ENCODE data around the gene TUSC2.

Gene TUSC2, protein sequence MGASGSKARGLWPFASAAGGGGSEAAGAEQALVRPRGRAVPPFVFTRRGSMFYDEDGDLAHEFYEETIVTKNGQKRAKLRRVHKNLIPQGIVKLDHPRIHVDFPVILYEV

DNA sequence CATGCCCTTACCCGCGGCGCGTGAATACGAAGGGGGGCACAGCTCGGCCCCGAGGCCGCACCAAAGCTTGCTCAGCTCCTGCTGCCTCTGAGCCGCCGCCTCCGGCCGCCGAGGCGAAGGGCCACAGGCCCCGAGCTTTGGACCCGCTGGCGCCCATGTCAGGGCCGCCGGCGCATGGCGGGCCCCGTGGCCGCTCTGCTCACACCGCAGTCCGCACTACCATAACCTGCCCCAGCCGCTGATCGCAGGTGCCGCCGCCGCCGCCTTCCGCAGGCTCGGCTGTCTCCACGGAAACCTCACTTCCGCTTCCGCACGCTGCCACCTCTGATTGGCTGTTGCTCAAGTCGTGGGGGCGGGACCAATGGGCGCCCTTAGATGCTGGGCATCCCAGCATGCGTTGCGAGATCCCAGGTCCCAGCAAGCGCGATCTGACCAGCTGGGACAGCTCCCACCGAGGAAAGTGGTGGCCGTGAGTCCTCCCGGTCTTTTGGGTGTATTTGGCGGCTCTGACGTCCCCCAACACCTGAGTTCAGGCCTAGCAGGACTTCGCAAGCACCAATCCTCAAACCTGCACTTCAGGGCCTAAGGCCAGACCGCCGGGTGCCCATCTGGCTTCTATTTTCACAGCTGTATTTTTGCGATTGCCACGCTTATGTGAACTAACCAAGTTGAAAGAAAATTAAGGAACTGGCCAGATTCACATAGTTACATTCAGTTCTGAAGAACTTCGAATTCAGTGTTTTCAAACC is at the start of gene TUSC2:
TUSC2 (minus strand) TSS at position 281 of the 749 bp plus-strand sequence; CDS start at position 157, 124 bp downstream.
- peak; percentile 98 to 99 for DNase-seq

DNA sequence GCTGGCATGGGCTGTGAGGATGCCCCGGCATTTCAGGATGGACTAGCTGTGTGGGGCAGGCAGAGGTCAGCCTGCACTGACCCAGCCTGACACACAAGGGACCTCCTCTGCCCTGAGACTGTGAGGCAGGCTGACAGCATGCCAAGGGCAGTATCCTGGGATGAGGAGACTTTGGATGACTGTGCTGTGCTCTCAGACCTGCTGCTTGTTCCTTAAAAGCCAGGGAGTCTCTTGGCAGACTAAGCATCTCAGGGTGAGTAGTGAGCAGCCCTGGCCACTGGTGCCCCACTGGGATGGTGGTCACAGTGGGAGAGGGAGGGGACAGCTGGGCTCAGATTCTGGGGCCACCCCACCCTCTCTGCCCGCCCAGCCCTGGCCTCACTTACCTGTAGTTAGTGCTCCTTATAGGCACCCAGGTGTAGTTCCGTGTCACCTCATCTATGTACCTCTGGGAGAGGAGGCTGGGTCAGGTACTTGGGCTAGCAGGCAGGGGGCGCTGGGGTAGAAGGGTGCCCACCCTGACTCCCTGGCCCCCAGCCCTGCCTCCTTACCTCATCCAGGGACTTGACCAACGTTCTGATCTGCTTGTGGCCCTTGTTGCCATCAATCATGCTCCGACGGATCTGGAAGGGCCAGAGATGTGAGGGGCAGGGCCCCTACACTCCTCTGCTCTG is 47.4 kb upstream of the TUSC2 start:
- no peak for DNase-seq

DNA sequence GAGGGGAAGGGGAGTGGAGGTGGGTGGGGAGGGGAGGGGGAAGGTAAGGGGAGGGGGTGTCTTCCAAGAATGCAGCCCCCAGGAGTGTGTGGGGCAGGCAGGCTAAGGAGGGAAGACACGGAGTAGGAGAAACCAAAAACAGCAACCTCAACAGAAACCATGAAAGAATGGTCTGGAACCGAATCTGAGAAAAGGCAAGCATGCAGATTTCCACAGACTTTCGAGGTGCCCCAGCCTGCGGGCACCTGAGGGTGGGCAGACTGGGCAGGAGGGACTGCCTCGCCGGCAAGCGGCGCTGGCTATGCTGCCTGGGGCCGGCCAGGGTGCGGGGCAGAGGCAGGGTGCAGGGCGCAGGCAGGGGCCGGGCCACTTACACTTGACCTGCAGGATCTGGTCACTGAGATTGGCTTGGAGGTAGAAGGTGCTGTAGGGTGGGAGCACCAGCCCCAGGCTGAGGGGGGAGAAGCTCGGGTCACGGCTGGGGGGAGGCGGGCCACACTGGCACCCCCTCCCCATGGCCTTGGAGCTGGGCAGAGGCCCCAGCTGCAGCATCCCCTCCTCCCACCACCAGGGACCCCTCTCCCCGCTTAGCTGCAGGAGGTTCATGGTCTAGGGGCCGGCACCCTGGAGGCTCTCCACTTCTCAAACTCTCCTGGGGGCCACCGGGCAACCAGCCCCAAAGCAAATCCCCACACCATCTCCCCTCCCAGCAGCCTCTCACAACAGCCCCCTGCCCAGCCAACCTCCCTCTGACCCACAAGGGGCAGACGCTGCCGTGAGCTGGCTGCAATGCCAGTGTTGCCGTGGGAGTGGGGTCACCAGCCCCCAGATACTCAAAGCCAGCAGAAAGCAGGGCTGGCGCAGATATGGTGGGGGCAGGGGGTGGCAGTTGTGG is 46.6 kb upstream of the TUSC2 start:
- DNase-seq: no peak

DNA sequence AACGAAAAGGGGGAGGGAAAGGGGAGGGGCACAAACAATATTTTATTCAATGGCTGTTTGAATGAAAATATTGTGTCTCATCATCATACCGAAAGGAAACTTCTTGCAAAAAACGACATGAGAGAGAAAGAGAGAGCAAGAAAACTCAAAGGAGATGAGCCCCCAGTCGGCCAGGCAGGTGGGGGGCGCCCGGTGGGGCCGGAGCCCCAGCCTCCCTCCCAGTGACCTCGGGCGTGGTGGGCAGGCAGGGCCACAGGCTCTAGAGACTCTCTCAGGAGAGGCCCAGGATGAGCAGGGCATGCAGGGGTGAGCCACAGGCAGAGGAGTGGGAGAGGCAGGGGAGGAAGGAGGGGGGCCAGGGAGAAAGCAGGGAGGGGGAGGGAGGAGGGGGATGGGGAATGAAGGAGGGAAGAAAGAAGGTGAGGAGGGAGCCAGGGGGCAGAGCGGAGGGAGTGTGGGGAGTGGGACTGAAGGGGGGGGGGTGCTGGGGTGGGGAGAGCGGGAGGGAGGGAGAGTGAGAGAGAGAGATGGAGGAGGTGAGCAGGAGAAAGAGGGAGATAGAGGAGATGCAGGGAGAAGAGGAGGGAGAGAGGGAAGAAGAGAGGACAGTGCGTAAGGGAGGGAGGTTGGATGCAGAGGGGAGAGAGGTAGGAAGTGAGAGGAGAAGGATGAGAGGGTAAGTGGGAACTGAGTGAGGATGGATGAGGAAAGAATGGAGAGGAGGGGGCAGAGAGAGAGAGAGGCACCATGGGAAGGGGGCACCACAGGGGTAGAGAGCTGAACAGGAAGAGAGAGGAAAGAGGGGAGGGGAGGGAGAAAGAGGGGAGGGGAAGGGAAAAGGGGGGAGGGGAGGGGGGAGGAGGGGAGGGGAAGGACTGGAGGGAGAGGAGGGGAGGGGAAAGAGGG is 45.4 kb upstream of the TUSC2 start:
- no peak for DNase-seq

DNA sequence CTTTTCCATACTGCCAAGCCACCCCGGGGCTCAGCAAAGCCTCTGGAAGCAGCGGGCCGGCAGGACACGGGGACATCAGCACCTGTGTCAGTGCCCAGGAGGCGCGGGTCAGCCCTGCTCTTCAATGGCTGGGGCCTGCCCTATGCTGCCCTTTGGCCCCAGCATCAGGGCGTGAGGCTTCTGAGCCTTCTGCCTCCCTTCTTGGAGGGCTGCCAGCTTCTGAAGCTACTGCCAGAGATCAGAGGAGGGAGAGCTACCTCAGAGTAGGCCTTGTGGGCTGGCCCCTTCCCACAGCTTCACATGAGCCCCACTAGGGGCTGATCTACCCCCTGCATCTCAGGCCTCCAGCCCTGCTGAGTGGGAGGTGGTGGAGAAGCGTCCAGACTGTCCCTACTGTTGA is 44.3 kb upstream of the TUSC2 start:
- no peak for DNase-seq

DNA sequence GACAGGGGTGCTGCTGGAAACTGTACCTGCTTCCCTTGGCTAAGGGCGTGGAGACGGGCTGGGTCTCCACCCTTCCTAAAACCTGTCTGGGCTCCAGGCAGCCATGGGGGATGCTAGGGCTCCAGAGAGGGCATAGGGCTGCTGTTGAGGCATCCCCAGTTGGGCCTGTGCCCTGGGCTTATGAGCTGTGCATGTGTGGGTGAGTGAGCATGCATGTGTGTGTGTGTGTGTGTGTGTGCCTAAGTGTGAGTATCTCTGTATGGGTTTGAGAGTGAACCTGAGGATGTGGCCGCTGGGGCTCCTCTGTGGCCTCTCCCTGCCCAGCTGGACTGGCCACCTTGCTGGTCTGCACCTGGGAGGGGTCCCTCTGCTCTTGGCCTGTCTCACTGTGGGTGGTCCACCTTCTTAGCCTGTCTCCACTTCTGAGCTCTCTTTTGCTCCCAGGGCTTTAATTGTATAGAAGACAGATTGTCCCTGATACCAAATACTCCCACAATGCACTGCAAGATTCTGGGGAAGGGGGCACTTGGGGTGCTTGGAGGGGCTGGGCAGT is 43.2 kb upstream of the TUSC2 start:
- no peak for DNase-seq

DNA sequence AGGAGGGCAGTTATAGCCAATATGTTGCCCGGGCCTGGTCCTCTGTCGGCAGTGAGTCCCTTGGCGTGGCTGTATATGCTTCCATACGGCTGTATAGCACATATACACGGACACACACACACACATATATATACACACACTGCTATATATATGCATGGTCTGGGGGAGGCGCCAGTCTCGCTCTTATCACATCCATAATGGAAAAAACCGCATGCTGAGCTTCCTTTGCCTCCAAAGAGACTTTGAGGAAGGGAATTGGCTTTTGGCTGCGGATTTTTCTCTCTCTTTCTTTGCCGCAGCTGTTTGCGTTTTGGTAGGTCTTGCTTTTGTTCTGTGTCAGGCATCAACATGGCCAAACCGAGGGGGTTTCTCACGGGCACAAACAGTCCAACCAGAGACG is 42.6 kb upstream of the TUSC2 start:
- DNase-seq: peak in 1 of 2 experiments; percentile 20

DNA sequence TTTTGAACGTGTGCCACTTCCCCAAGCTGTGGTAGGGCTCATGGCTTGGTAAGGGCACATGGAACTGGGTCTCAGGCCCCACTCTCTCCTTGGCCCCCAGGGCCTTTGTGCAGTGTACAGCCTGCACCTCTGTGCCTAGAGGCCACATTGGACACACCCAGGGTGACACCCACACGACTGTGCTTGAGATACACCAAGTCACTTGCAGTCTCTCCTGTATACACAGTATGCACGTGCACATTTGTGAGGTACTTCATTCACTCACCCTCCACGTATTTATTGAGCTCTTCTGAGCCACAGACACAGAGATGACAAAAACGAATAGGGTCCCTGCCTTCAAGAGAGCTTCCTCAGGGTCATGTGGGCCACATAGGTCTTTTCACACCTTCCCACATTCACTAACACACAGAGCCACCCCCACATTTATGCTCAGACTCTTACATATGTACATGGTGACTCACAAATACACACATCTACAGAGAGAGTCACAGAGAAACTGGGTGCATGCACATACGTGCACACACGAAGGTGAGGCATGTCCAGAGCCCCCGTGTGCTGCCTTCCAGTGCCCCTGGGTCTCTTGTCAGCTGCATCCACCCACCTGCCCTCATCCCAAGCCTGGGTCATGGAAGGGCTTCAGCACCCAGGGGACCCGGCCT is 41.1 kb upstream of the TUSC2 start:
- DNase-seq: no peak

DNA sequence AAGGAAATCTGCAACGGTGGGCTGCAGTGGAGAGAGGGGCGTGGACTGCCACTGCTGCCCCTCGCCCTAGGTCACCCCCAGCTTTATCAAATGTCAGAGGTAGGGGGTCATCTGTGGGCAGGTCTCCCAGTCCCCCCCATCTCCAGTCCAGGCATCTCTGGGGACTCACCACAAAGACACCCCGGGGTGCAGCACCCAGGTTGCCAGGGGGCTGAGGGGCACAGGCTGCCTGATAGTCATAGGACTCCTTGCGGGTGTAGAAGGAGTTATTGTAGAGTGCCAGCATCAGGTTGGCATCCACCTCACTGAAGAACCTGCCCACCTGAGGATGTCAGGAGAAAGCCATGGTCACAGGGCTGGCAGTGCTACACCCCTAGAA is 37.8 kb upstream of the TUSC2 start:
- DNase-seq: no peak

DNA sequence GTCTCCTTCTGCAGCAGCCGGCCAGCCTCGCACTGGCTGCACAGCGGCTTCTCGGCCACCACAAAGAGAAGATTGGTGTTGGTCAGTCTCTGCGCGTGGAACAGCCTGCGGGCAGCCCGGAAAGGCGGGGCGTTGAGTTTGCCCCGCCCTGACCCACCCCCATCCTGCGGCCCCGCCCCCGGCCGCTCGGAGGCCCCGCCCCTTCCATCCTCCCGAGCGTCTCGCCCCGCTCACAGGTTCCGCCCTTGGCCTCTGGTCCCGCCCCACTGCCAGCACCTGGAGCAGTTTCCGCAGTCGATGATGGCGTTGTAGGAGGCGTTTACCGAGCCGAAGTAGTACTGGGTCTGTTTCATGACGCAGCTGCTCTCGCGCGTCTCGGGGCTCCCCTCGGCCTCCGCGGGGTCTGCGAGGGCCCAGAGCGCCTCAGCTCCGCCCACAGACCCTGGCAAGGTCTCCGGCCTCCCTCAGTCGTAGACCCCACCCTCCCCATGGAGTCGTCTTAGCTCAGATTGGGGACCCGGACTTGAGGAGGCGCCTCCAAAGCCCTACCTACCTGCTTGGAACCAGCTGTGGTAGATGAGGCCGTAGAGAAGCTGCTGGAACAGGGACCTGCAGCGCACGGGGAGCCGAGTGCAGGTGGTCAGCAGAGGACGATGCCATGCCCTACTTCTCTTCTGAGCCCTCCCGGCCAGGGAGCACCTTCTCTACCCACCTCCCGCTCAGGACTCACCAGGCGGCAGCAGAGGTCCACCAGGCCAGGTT is 37.2 kb upstream of the TUSC2 start:
- DNase-seq: no peak

DNA sequence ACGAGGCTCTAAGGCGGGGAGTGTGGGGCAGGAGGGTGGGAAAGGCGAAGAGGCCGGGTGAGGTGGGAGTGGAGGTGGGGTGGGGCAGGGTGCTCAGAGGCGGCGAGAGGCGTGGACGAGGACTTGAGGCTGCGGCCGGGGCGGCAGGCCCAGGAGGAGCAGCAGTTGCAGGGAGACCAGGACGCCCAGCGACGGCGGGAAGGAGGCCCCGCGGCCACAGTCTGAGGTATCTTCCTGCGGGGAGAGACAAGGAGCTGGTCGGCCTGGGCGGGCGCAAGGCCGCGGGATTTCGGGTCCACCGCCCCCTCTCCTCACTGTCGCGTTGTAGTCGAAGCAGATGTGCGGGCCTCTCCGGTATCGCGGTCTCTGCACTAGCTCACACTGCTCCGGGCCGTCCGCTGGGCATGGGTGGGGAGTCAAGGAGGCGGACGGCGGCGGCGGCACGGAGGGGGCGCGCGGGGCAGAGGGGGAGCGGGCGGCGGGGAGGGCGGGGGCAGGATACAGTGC is 36.6 kb upstream of the TUSC2 start:
- DNase-seq: no peak

DNA sequence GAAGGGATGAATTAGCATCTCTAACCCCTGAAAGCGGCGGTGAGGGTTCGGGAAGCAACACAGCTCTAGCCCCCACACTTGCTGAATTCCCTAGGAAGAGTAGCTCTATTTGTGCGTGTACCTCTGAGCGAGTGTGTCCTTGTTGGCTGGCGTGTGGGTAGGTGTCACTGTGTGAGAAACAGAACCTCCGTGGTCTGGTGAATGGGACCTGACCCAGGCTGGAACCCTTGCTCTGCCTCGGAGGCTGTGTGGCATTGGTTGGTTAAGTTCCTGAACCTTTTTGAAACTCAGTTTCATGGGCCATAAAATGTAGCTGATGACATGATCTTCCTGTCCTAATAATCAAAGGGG is 31.7 kb upstream of the TUSC2 start:
- no peak for DNase-seq

DNA sequence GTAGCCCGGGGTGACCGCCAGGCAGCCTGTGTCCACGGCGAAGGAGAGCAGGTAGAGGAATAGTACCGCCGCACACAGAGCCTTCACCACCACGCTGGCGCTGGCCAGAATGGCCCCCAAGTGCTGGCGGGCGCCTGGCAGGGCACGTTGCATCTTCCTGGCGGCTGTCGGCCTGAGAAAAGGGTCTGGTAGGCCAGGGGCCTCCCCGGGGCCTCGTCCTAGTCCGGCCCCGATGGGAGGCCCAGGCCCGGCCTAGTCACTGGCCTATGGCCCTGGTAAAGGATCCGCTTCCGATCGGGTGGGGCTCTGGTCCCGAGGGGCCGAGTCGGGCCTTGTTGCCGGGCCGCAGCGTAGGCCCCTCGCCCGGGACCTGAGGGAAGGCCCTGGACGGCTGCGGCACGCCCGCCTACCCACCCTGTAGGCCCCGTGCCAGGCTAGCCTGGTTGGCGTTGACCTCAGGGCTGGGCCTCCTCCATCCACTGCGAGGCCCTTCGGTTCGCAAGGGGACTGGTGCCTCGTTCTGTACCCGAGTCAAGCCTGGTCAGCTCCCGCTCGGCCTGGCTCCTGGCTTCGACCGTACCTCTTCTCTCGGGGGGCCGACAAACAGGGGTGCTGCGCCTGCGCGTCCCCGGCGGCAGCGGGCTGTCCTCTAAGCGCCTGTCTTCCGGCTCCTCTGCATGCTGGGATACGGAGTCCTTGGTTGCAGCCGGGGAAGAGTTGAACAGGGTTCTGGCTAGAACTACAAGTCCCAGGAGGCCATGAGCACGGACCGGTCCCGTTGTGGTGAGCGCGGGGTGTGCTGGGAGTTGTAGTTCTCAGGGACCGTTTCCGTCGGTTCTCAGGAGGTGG is 31.1 kb upstream of the TUSC2 start, which contains the start of gene TMEM115:
TMEM115 (minus strand) TSS at position 611 of the 849 bp plus-strand sequence; CDS start at position 153, 458 bp downstream.
- DNase-seq: peak; percentile 100

DNA sequence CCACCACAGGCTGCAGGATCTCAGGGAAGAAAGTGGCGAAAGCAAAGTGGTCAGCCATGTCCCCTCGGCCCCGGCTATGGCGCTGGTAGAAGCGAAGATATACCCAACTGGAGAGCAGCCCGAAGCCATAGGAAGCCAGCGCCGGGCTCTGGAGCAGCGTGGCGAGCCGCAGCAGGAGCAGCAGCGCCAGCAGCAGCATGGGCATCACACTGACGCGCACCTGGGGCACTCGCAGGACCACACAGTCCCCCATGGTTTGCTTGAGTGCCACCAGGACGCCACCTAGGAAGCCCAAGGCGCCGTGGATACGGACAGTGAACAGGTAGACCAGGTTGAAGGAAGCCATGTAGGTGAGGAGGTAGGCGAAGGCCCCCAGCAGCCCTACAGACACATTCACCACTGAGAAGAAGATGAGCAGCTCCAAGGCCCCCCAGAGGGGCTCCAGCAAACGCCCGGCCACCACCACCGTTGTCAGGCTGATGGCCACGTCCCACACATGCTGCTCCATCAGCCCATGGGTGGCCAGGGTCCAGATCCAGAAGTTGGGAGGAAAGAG is 30.4 kb upstream of the TUSC2 start:
- DNase-seq: no peak

DNA sequence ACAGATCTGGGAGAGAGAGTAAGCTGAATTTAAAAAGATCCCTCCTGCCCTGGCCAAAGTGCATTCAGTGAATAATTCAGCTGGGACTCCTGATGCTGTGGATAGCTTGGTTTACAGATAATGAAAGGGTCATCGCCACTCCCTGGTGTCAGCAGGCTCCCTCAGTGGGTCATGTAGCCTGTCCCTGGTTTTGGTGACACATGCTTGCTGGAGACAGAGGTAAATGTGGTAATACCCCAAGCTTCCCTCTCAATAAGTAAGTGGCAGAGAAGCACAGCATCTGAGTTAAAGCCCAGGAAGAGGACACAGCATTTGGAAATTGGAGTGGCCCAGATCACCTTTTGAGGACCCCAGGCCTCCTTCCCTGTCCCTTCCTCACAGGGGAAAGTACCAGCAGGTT is 29.5 kb upstream of the TUSC2 start:
- peak; percentile 24 to 33 for DNase-seq

DNA sequence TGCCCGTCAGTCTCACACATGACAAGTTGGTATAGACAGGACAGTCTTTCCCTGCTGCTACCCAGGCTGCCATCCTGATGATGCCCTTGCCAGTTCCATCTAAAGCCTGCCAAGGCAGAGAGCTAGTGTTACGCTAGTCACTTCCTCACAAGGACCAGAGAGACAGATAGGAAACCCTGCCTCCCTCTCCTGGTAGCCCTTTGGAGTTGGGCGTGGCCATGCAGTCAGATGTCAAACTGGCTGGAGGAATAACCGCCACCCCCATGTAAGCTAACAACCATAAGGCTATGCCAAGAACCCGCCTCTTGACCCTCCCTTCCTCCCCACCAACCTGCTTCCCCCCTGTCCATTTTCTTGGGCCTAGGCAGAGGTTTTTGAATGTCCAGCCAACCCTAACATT is 28.5 kb upstream of the TUSC2 start:
- peak; percentile 24 to 34 for DNase-seq

DNA sequence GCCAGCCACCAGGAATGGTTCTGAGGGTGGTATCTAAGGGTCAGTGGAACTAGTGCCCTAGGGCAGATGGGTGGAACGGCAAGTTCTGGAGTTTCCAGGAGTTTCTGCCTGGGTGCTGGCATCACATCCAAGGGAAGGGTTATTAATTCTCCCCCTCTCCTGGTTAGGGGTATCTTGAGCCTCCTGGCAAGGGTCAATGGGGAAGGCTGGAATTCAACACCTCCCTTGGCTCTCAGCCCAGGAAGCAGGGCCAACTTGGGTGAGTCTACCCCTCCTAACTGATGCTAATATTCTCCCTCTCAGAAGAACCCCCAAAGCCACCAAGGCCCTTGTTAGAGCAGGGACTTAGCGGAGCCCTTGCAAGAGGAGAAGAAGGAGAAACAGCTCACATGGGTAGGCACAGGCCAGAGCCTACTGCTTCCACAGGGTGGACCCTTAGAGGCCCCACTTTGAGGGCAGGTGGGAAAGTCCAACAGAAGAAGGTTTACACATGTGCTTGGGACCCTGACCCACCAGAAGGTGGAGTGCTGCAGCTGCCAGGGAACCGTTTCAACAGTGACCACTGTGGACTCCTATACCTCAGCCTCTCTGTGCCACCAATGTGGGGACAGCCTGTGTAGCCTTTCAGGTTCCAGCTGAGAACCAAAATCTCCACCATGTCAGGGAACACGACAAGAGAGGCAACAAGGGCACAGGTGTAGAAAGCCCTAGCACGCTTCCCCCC is 28.0 kb upstream of the TUSC2 start:
- DNase-seq: no peak

DNA sequence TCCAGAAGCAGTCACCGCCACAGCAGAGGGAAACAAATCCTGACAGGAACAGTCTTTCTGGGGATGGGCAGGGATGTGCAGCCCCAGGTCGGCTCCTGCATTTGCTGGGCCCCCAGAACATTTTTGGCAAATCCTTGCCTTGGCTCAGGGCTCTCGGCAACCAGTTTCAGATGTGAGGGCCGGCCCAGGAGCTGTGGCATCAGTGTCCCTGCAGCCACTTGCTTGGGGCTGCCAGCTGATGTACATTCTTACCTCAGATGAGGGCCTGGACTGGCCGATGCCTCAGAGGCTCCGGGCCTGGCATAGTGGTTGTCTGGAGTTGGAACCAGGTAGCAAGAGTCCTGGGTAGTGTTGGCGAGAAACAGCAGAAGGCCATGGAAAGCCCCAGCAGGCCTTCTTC is 26.8 kb upstream of the TUSC2 start:
- DNase-seq: no peak
